ENCODE results near the gene PLD4.

PLD4 gene

DNA sequence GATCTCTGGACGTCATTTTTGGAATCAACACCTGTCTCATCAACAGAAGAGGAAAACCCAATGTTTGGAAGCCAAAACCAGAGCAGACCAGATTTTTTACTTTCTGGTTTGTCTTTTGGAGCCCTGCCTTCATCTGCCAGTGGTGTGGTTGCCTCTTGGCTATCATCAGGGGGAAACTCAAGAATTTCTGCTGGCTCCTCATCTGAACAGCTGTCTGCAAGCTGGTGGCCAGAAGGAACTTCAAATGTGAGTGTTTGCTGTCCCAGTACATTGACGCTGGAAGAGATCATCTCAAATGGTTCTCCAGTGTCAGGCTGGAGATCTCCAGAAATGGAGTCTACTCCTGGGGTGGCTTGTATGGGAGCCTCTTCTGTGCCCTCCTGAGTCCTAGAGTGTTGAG is 13.8 kb downstream of the PLD4 start:
- Histone ChIP-seq H3K9me2 (replicated peaks; ENCODE audit: insufficient read depth, low read length) (no peaks in the 10 kb centered on the region), H2AFZ (ENCODE audit: low read depth, low read length, severe bottlenecking) (no peak overlapping the region), H3F3A (ENCODE audit: insufficient read depth) (no peaks in the 10 kb centered on the region), H4K20me1 (ENCODE audit: low read depth, low read length) (no peaks in the 10 kb centered on the region), H3K79me2 (ENCODE audit: insufficient read depth, low read length) (no peaks in the 10 kb centered on the region), H3K27me3 (ENCODE audit: low read length) (no peaks in the 10 kb centered on the region), H3K36me3 (ENCODE audit: low read length) (no peaks in the 10 kb centered on the region), H3K4me3 (ENCODE audit: insufficient read depth, low read length, poor library complexity, severe bottlenecking) (no peak overlapping the region), H3K27ac (ENCODE audit: low read depth, low read length) (no peak overlapping the region), H3K9ac (ENCODE audit: low read length) (no peak overlapping the region), H3K9me3 (ENCODE audit: insufficient read depth, low read length) (no peaks in the 10 kb centered on the region), H3K4me2 (ENCODE audit: low read depth, low read length, poor library complexity, severe bottlenecking) (no peak overlapping the region)
- TF ChIP-seq EZH2phosphoT487 (conservative IDR thresholded peaks at IDR 0.05; ENCODE audit: low read length) = no peak
- TF ChIP-seq, protein P1, sequence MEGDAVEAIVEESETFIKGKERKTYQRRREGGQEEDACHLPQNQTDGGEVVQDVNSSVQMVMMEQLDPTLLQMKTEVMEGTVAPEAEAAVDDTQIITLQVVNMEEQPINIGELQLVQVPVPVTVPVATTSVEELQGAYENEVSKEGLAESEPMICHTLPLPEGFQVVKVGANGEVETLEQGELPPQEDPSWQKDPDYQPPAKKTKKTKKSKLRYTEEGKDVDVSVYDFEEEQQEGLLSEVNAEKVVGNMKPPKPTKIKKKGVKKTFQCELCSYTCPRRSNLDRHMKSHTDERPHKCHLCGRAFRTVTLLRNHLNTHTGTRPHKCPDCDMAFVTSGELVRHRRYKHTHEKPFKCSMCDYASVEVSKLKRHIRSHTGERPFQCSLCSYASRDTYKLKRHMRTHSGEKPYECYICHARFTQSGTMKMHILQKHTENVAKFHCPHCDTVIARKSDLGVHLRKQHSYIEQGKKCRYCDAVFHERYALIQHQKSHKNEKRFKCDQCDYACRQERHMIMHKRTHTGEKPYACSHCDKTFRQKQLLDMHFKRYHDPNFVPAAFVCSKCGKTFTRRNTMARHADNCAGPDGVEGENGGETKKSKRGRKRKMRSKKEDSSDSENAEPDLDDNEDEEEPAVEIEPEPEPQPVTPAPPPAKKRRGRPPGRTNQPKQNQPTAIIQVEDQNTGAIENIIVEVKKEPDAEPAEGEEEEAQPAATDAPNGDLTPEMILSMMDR (IDR thresholded peaks at IDR 0.05; ENCODE audit: insufficient read depth, low read length, poor library complexity, severe bottlenecking) = no peak

DNA sequence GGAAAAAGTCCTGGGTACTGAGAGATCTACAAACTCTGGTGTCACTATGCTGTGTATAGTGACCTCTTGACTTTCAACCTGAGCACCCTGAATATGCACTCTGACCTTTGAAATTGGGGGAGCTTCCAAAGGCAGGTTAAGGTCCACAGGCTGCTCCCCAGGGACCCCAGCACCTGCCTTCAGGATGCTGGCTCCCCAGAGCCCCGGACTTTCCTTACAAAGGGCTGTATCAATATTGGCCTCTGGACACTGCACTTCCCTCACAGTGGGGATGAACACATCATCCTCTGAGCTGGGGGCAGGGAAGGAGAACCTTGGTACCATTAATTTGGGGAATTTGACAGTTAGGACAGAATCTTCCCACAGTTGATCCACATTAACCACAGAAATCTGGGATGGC is 14.3 kb downstream of the PLD4 start:
- Histone ChIP-seq H3K9ac (ENCODE audit: low read length) (no peak overlapping the region), H2AFZ (ENCODE audit: low read depth, low read length, severe bottlenecking) (no peak overlapping the region), H3K27ac (ENCODE audit: low read depth, low read length) (no peak overlapping the region), H3K9me2 (replicated peaks; ENCODE audit: insufficient read depth, low read length) (no peaks in the 10 kb centered on the region), H3K27me3 (ENCODE audit: low read length) (no peaks in the 10 kb centered on the region), H3K4me3 (ENCODE audit: insufficient read depth, low read length, poor library complexity, severe bottlenecking) (no peak overlapping the region), H3K4me2 (ENCODE audit: low read depth, low read length, poor library complexity, severe bottlenecking) (no peak overlapping the region), H3K36me3 (ENCODE audit: low read length) (no peaks in the 10 kb centered on the region), H4K20me1 (ENCODE audit: low read depth, low read length) (no peaks in the 10 kb centered on the region), H3K9me3 (ENCODE audit: insufficient read depth, low read length) (no peaks in the 10 kb centered on the region), H3K79me2 (ENCODE audit: insufficient read depth, low read length) (no peaks in the 10 kb centered on the region), H3F3A (ENCODE audit: insufficient read depth) (no peaks in the 10 kb centered on the region)
- TF ChIP-seq, protein P1 (IDR thresholded peaks at IDR 0.05; ENCODE audit: insufficient read depth, low read length, poor library complexity, severe bottlenecking) = no peak
- TF ChIP-seq EZH2phosphoT487 (conservative IDR thresholded peaks at IDR 0.05; ENCODE audit: low read length) = no peak

DNA sequence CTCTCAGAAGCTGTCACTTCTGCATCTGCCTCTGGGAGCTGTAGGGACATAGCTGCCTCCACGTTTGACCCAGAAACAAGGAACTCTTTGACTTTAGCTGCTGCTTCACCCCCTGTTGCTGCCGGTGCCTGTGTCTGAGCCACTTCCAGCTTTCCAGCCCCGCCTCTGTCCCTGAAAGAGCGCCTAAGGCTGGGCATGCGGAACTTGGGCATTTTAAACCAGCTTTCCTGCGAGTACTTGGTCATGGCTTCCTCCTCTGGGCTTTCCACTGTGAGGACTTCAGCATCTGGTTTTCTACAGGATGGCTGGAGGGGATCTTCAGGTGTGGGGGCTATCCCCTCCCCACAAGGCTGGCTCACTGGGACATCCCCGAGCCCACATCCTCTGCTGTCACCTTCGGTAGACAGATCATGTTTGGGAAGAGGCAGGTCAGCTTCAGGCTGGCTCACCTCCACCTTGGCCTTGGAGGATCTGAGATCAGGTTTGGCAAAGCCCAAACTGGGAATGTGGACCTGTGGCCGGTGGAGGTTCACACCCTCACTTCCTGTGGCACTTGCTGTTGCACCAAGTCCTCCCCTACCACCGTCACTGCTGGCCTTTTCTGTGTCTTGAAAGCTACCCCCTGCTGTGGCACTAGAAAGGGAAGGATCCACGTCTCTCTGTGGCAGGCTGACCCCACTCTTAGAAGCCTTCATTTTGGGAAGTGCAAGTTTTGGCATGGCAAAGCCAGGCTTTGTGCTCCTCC is 15.2 kb downstream of the PLD4 start:
- Histone ChIP-seq H3K4me2 (ENCODE audit: low read depth, low read length, poor library complexity, severe bottlenecking) (no peak overlapping the region), H3K27ac (ENCODE audit: low read depth, low read length) (no peak overlapping the region), H3K9me3 (ENCODE audit: insufficient read depth, low read length) (no peaks in the 10 kb centered on the region)

More for the DNA sequence above, 15.2 kb downstream of the PLD4 start:
- no peak overlapping the region for H3K9ac ChIP-seq (ENCODE audit: low read length)
- no peak overlapping the region for H3K4me3 ChIP-seq (ENCODE audit: insufficient read depth, low read length, poor library complexity, severe bottlenecking)
- H2AFZ ChIP-seq (ENCODE audit: low read depth, low read length, severe bottlenecking) = no peak overlapping the region
- H4K20me1 ChIP-seq (ENCODE audit: low read depth, low read length) = no peaks in the 10 kb centered on the region
- H3K36me3 ChIP-seq (ENCODE audit: low read length) = no peaks in the 10 kb centered on the region
- H3K79me2 ChIP-seq (ENCODE audit: insufficient read depth, low read length) = no peaks in the 10 kb centered on the region
- no peaks in the 10 kb centered on the region for H3F3A ChIP-seq (ENCODE audit: insufficient read depth)
- no peaks in the 10 kb centered on the region for H3K9me2 ChIP-seq (replicated peaks; ENCODE audit: insufficient read depth, low read length)
- no peaks in the 10 kb centered on the region for H3K27me3 ChIP-seq (ENCODE audit: low read length)
- no peak for TF ChIP-seq EZH2phosphoT487 (conservative IDR thresholded peaks at IDR 0.05; ENCODE audit: low read length)
- TF ChIP-seq, protein P1 (IDR thresholded peaks at IDR 0.05; ENCODE audit: insufficient read depth, low read length, poor library complexity, severe bottlenecking) = no peak
